Measurements from ENCODE around the gene CASP12. TPM values are rescaled to one million over a fixed set of nuclear protein-coding genes. Genes with fewer than 3 reads are reported as not detected.

The CASP12 gene
- total and polyA plus RNA-seq, 9 of the 15 experiments (the other 6 are each of a cell fraction or from before 2014, with no cell fraction given): not detected

Small RNA genes within 50 kb of the gene (small RNA-seq; reads per million reads assigned to genes)
- gene AP002004.1: not detected

Other genes with a start within 250 kb of the CASP12 start
- 0.41 TPM in 1 of 2 replicates, not detected in the other for gene CASP4, start 70.1 kb upstream of the CASP12 start, total RNA-seq (2014; rRNA removed)
- 0.15 and 0.64 TPM in 2 replicates for gene CASP4, start 70.1 kb upstream of the CASP12 start, total RNA-seq (2014; rRNA removed; fragmentation: Illumina TruSeq; extraction: Trizol)
- 0.22 and 0.49 TPM in 2 replicates for gene CASP4, start 70.1 kb upstream of the CASP12 start, total RNA-seq (2015; rRNA removed; fragmentation: Illumina TruSeq; extraction: Trizol)
- 0.27 and 1.2 TPM in 2 replicates for gene CASP4, start 70.1 kb upstream of the CASP12 start, total RNA-seq (2021)
- 0.28 and 0.31 TPM in 2 replicates for gene CASP4, start 70.1 kb upstream of the CASP12 start, polyA plus RNA-seq (2011; rRNA removed)
- gene CASP4, start 70.1 kb upstream of the CASP12 start, polyA plus RNA-seq (2014; fragmentation: Illumina TruSeq; extraction: Trizol): 0.37 TPM in 1 of 2 replicates, not detected in the other
- gene CASP4, start 70.1 kb upstream of the CASP12 start, polyA plus RNA-seq (2014; fragmentation: Nextera tagmentation; extraction: Ambion mirVana): under 1 TPM in 1 of 2 experiments, not detected in 1; 0.42 TPM
- gene CASP4, start 70.1 kb upstream of the CASP12 start, polyA plus RNA-seq (2014; rRNA removed): 0.20 TPM in 1 of 2 replicates, not detected in the other
- not detected in 2 replicates for gene CASP5, start 124.7 kb upstream of the CASP12 start, total RNA-seq (2014; rRNA removed)
- not detected in 2 replicates for gene CASP5, start 124.7 kb upstream of the CASP12 start, total RNA-seq (2014; rRNA removed; fragmentation: Illumina TruSeq; extraction: Trizol)
- not detected in 2 replicates for gene CASP5, start 124.7 kb upstream of the CASP12 start, total RNA-seq (2015; rRNA removed; fragmentation: Illumina TruSeq; extraction: Trizol)
- not detected in 2 replicates for gene CASP5, start 124.7 kb upstream of the CASP12 start, total RNA-seq (2021)
- gene CASP5, start 124.7 kb upstream of the CASP12 start, polyA plus RNA-seq (2011; rRNA removed): not detected in 2 replicates
- gene CASP5, start 124.7 kb upstream of the CASP12 start, polyA plus RNA-seq (2014; fragmentation: Illumina TruSeq; extraction: Trizol): not detected in 2 replicates
- not detected for gene CASP5, start 124.7 kb upstream of the CASP12 start, polyA plus RNA-seq (2014; fragmentation: Nextera tagmentation; extraction: Ambion mirVana)
- gene CASP5, start 124.7 kb upstream of the CASP12 start, polyA plus RNA-seq (2014; rRNA removed): not detected in 2 replicates
- gene CASP1, start 136.7 kb upstream of the CASP12 start, total RNA-seq (2014; rRNA removed): not detected in 2 replicates
- not detected in 2 replicates for gene CASP1, start 136.7 kb upstream of the CASP12 start, total RNA-seq (2014; rRNA removed; fragmentation: Illumina TruSeq; extraction: Trizol)
- gene CASP1, start 136.7 kb upstream of the CASP12 start, total RNA-seq (2015; rRNA removed; fragmentation: Illumina TruSeq; extraction: Trizol): not detected in 2 replicates
- not detected in 2 replicates for gene CASP1, start 136.7 kb upstream of the CASP12 start, total RNA-seq (2021)
- not detected in 2 replicates for gene CASP1, start 136.7 kb upstream of the CASP12 start, polyA plus RNA-seq (2011; rRNA removed)
- not detected in 2 replicates for gene CASP1, start 136.7 kb upstream of the CASP12 start, polyA plus RNA-seq (2014; fragmentation: Illumina TruSeq; extraction: Trizol)
- not detected for gene CASP1, start 136.7 kb upstream of the CASP12 start, polyA plus RNA-seq (2014; fragmentation: Nextera tagmentation; extraction: Ambion mirVana)
- not detected in 2 replicates for gene CASP1, start 136.7 kb upstream of the CASP12 start, polyA plus RNA-seq (2014; rRNA removed)
- gene CARD16, start 146.9 kb upstream of the CASP12 start, total RNA-seq (2014; rRNA removed): not detected in 2 replicates
- not detected in 2 replicates for gene CARD16, start 146.9 kb upstream of the CASP12 start, total RNA-seq (2014; rRNA removed; fragmentation: Illumina TruSeq; extraction: Trizol)
- not detected in 2 replicates for gene CARD16, start 146.9 kb upstream of the CASP12 start, total RNA-seq (2015; rRNA removed; fragmentation: Illumina TruSeq; extraction: Trizol)
- 0.31 TPM in 1 of 2 replicates, not detected in the other for gene CARD16, start 146.9 kb upstream of the CASP12 start, total RNA-seq (2021)
- not detected in 2 replicates for gene CARD16, start 146.9 kb upstream of the CASP12 start, polyA plus RNA-seq (2011; rRNA removed)
- not detected in 2 replicates for gene CARD16, start 146.9 kb upstream of the CASP12 start, polyA plus RNA-seq (2014; fragmentation: Illumina TruSeq; extraction: Trizol)
- not detected for gene CARD16, start 146.9 kb upstream of the CASP12 start, polyA plus RNA-seq (2014; fragmentation: Nextera tagmentation; extraction: Ambion mirVana)
- gene CARD16, start 146.9 kb upstream of the CASP12 start, polyA plus RNA-seq (2014; rRNA removed): not detected in 2 replicates
- 3.5 and 4.9 TPM in 2 replicates for gene CARD18, start 241.3 kb upstream of the CASP12 start, total RNA-seq (2014; rRNA removed)
- gene CARD18, start 241.3 kb upstream of the CASP12 start, total RNA-seq (2014; rRNA removed; fragmentation: Illumina TruSeq; extraction: Trizol): 3.0 and 4.2 TPM in 2 replicates
- 4.3 and 4.7 TPM in 2 replicates for gene CARD18, start 241.3 kb upstream of the CASP12 start, total RNA-seq (2015; rRNA removed; fragmentation: Illumina TruSeq; extraction: Trizol)
- 3.2 and 3.5 TPM in 2 replicates for gene CARD18, start 241.3 kb upstream of the CASP12 start, total RNA-seq (2021)
- gene CARD18, start 241.3 kb upstream of the CASP12 start, polyA plus RNA-seq (2011; rRNA removed): 2.4 and 3.1 TPM in 2 replicates
- 1.5 and 1.6 TPM in 2 replicates for gene CARD18, start 241.3 kb upstream of the CASP12 start, polyA plus RNA-seq (2014; fragmentation: Illumina TruSeq; extraction: Trizol)
- gene CARD18, start 241.3 kb upstream of the CASP12 start, polyA plus RNA-seq (2014; fragmentation: Nextera tagmentation; extraction: Ambion mirVana): 1 to 10 TPM; 1.5 to 1.9 TPM
- 2.9 TPM in 2 replicates for gene CARD18, start 241.3 kb upstream of the CASP12 start, polyA plus RNA-seq (2014; rRNA removed)